ENCODE measurements around the gene KIZ.
"Not testable (repeated sequence)": the region's sequence is repeated elsewhere in the genome, so short reads cannot be mapped to it uniquely, and the experiment has no call there.

The KIZ gene

DNA sequence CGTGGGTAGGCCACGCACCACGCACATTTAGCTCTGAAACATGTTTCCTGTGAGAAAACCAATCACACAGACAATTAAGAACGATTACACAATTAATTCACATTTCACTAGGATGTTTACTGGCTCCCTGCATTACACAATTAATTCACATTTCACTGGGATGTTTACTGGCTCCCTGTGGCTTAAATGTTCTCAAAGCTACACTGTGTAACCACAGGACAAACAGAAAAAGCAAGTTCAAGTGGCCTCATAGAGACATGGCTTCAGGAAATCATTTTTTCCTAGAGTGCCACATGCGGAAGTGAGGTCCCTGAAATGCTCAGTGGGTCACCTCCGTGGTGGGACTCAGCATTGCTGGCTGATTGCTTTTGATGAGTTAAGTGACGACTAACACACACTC lies 115.5 kb downstream of the KIZ start:
- Histone ChIP-seq H3K4me1 (ENCODE audit: insufficient read depth, poor library complexity, severe bottlenecking) (no peaks in the 10 kb centered on the region), H3K4me3 (ENCODE audit: severe bottlenecking) (no peak overlapping the region), H3K27ac (ENCODE audit: poor library complexity, severe bottlenecking) (no peak overlapping the region), H3K36me3 (ENCODE audit: low read depth) (no peaks in the 10 kb centered on the region), H3K9me3 (ENCODE audit: severe bottlenecking) (no peaks in the 10 kb centered on the region), H3K27me3 (ENCODE audit: insufficient read depth, poor library complexity, severe bottlenecking) (no peaks in the 10 kb centered on the region)
- no peak for DNase-seq (ENCODE audit: low spot score)
- TF ChIP-seq, protein P1, sequence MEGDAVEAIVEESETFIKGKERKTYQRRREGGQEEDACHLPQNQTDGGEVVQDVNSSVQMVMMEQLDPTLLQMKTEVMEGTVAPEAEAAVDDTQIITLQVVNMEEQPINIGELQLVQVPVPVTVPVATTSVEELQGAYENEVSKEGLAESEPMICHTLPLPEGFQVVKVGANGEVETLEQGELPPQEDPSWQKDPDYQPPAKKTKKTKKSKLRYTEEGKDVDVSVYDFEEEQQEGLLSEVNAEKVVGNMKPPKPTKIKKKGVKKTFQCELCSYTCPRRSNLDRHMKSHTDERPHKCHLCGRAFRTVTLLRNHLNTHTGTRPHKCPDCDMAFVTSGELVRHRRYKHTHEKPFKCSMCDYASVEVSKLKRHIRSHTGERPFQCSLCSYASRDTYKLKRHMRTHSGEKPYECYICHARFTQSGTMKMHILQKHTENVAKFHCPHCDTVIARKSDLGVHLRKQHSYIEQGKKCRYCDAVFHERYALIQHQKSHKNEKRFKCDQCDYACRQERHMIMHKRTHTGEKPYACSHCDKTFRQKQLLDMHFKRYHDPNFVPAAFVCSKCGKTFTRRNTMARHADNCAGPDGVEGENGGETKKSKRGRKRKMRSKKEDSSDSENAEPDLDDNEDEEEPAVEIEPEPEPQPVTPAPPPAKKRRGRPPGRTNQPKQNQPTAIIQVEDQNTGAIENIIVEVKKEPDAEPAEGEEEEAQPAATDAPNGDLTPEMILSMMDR (IDR thresholded peaks at IDR 0.05; ENCODE audit: poor library complexity, severe bottlenecking) = no peak
- no peak for ATAC-seq (ENCODE audit: low read depth)

DNA sequence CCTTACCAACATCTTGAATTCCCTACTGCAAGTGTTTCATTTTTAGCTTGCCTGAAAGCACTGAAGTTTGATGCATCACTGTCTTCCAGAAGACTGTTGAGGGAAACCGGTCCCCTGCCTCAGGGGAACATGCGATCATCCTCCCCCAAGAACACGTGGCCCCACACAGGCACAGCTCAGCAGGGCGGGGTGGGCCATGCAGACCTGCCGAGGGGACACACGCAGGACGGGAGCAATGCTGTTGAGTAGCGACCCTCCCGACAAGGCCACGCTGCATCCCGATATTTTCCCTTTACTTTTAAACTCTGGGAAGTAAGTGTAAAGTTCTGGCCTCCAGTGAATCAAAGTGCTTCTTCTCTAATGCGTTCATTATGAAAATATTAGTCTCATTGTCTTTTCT lies 117.9 kb downstream of the KIZ start:
- Histone ChIP-seq H3K36me3 (ENCODE audit: low read depth) (no peaks in the 10 kb centered on the region), H3K4me3 (ENCODE audit: severe bottlenecking) (no peak overlapping the region), H3K9me3 (ENCODE audit: severe bottlenecking) (no peaks in the 10 kb centered on the region), H3K27me3 (ENCODE audit: insufficient read depth, poor library complexity, severe bottlenecking) (no peaks in the 10 kb centered on the region), H3K4me1 (ENCODE audit: insufficient read depth, poor library complexity, severe bottlenecking) (no peaks in the 10 kb centered on the region), H3K27ac (ENCODE audit: poor library complexity, severe bottlenecking) (no peak overlapping the region)
- TF ChIP-seq, protein P1 (IDR thresholded peaks at IDR 0.05; ENCODE audit: poor library complexity, severe bottlenecking) = no peak
- ATAC-seq (ENCODE audit: low read depth) = no peak
- no peak for DNase-seq (ENCODE audit: low spot score)

DNA sequence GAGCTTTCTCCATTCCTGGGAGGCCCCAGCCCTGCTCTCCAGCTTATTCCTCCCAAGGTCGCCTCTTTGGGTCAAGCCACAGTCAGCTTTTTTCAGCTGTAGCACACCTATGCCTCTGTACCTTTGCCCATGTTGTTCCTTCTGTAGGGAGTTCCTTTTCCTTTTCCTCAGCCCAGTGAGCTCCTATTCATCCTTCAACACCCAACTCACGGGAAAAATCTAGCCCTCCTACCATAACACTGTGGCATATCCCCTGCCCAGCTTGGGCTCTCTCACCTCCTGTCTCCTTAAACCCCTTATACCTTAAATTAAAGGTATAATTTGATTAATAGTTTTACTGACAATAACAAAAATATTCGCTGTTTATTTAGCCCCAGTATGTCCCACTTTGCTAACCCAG lies 118.9 kb downstream of the KIZ start:
- Histone ChIP-seq H3K27ac (ENCODE audit: poor library complexity, severe bottlenecking) (no peak overlapping the region), H3K36me3 (ENCODE audit: low read depth) (no peaks in the 10 kb centered on the region), H3K4me1 (ENCODE audit: insufficient read depth, poor library complexity, severe bottlenecking) (no peaks in the 10 kb centered on the region), H3K9me3 (ENCODE audit: severe bottlenecking) (no peaks in the 10 kb centered on the region), H3K27me3 (ENCODE audit: insufficient read depth, poor library complexity, severe bottlenecking) (no peaks in the 10 kb centered on the region), H3K4me3 (ENCODE audit: severe bottlenecking) (no peak overlapping the region)
- DNase-seq (ENCODE audit: low spot score) = no peak
- no peak for ATAC-seq (ENCODE audit: low read depth)
- TF ChIP-seq, protein P1 (IDR thresholded peaks at IDR 0.05; ENCODE audit: poor library complexity, severe bottlenecking) = no peak

DNA sequence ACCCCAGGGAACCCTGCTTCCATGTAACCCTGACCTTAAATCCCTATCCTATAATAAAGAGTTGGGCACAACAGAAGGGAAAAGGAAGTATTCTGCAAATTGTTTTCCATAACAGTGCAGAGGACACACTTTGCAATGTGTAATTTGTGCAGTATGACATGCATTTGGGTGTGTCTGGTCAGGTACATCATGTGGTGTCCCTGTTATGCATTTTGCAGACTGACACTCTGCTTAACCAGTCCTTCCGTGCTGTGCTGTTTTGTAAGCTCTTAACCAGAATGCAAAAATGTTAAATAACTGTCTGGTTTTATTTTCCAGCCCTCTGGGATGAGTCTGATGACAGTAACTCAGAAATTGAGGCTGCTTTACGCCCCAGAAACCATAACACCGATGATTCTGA lies 120.3 kb downstream of the KIZ start:
- H3K36me3 ChIP-seq (ENCODE audit: low read depth) = no peaks in the 10 kb centered on the region
- DNase-seq (ENCODE audit: low spot score) (no peak), ATAC-seq (ENCODE audit: low read depth) (no peak)
- no peak overlapping the region for H3K4me3 ChIP-seq (ENCODE audit: severe bottlenecking)
- TF ChIP-seq, protein P1 (IDR thresholded peaks at IDR 0.05; ENCODE audit: poor library complexity, severe bottlenecking) = no peak
- no peaks in the 10 kb centered on the region for H3K27me3 ChIP-seq (ENCODE audit: insufficient read depth, poor library complexity, severe bottlenecking)
- H3K27ac ChIP-seq (ENCODE audit: poor library complexity, severe bottlenecking) = no peak overlapping the region
- H3K9me3 ChIP-seq (ENCODE audit: severe bottlenecking) = no peaks in the 10 kb centered on the region
- no peaks in the 10 kb centered on the region for H3K4me1 ChIP-seq (ENCODE audit: insufficient read depth, poor library complexity, severe bottlenecking)

DNA sequence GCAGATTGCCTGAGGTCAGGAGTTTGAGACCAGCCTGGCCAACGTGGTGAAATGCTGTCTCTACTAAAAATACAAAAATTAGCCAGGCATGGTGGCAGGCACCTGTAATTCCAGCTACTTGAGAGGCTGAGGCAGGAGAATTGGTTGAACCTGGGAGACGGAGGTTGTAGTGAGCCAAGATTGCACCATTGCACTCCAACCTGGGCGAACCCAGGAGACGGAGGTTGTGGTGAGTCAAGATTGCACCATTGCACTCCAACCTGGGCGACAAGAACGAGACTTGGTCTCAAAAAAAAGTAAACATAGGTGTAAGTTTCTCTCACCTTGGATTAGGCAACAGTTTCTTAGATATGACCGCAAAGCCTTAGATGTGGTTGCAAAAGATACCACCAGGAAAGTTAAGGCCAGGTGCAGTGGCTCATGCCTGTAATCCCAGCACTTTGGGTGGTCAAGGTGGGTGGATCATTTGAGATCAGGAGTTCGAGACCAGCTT lies 121.8 kb downstream of the KIZ start:
- ATAC-seq (ENCODE audit: low read depth); H3K27me3 ChIP-seq (ENCODE audit: insufficient read depth, poor library complexity, severe bottlenecking); DNase-seq (ENCODE audit: low spot score); H3K9me3 ChIP-seq (ENCODE audit: severe bottlenecking); H3K4me3 ChIP-seq (ENCODE audit: severe bottlenecking); H3K27ac ChIP-seq (ENCODE audit: poor library complexity, severe bottlenecking); H3K36me3 ChIP-seq (ENCODE audit: low read depth); H3K4me1 ChIP-seq (ENCODE audit: insufficient read depth, poor library complexity, severe bottlenecking): not testable (repeated sequence)

Measured in RWPE2 (cell line).